Liver (tissue), 9 donors: ENCODE measurements around the gene FBXO10. TPM values are rescaled to one million over a fixed set of nuclear protein-coding genes. Genes with fewer than 3 reads are reported as not detected.

Experiments
- DNase-seq: peaks from one replicate; pipeline ENCODE4 v3.0.0-alpha.2; 2017; ENCODE audit warnings: low spot score
- H3K27ac ChIP-seq, 2 donors: one replicate each; pipeline ENCODE4 v1.7.0; 2013; ENCODE audit warnings: inconsistent platforms in 2 of 2, low read length in 2 of 2, control low read depth in 1 of 2, low read depth in 1 of 2, mild to moderate bottlenecking in 1 of 2
- H3K27me3 ChIP-seq, 4 donors: one replicate each; pipeline versions ENCODE4 v1.6.1 to v1.7.0; 2013; ENCODE audit warnings: low read length in 3 of 4, inconsistent platforms in 1 of 4, mild to moderate bottlenecking in 1 of 4, moderate library complexity in 1 of 4; ENCODE audit not compliant: control insufficient read depth in 4 of 4, insufficient read depth in 4 of 4
- H3K36me3 ChIP-seq, 4 donors: one replicate each; pipeline versions ENCODE4 v1.6.1 to v1.7.0; 2013; ENCODE audit warnings: low read length in 3 of 4, mild to moderate bottlenecking in 3 of 4, low read depth in 1 of 4, moderate library complexity in 1 of 4; ENCODE audit not compliant: control insufficient read depth in 4 of 4, insufficient read depth in 3 of 4
- H3K4me1 ChIP-seq, 4 donors: one replicate each; pipeline versions ENCODE4 v1.6.1 to v1.7.0; 2013; ENCODE audit warnings: low read length in 3 of 4, mild to moderate bottlenecking in 3 of 4, moderate library complexity in 1 of 4; ENCODE audit not compliant: control insufficient read depth in 4 of 4, insufficient read depth in 4 of 4
- H3K4me3 ChIP-seq, 3 donors: one replicate each; pipeline versions ENCODE4 v1.6.1 to v1.7.0; 2013; ENCODE audit warnings: low read length in 3 of 3, control low read depth in 1 of 3, low read depth in 1 of 3, mild to moderate bottlenecking in 1 of 3
- H3K9ac ChIP-seq, 2 donors: one replicate each; pipeline ENCODE4 v1.7.0; 2013; ENCODE audit warnings: low read length in 2 of 2, mild to moderate bottlenecking in 2 of 2, moderate library complexity in 2 of 2, control low read depth in 1 of 2, low read depth in 1 of 2
- H3K9me3 ChIP-seq, 4 donors: one replicate each; pipeline versions ENCODE4 v1.6.1 to v1.7.0; 2013; ENCODE audit warnings: low read length in 3 of 4; ENCODE audit not compliant: control insufficient read depth in 4 of 4
- EGR1 ChIP-seq, 2 donors: IDR thresholded peaks; 2 replicates each; pipeline ENCODE4 v1.6.1; 2016 to 2018; ENCODE audit warnings: antibody characterized with exemption in 2 of 2, low read depth in 2 of 2
- FOXA1 ChIP-seq: IDR thresholded peaks from 2 replicates; pipeline ENCODE4 v1.6.1; 2016; ENCODE audit warnings: antibody characterized with exemption
- FOXA2 ChIP-seq: IDR thresholded peaks from 2 replicates; pipeline ENCODE4 v1.6.1; 2016; ENCODE audit warnings: antibody characterized with exemption
- GABPA ChIP-seq, 2 donors: IDR thresholded peaks in 1 of 2; conservative IDR thresholded peaks in 1 of 2; 2 replicates each; pipeline ENCODE4 v1.6.1; 2016; ENCODE audit warnings: antibody characterized with exemption in 2 of 2, mild to moderate bottlenecking in 1 of 2, moderate library complexity in 1 of 2
- HNF4A ChIP-seq, 2 donors: conservative IDR thresholded peaks; 2 replicates each; pipeline ENCODE4 v1.6.1; 2016; ENCODE audit warnings: antibody characterized with exemption in 2 of 2, mild to moderate bottlenecking in 2 of 2
- HNF4G ChIP-seq: IDR thresholded peaks from 2 replicates; pipeline ENCODE4 v1.6.1; 2016; ENCODE audit warnings: antibody characterized with exemption
- JUND ChIP-seq, 2 donors: IDR thresholded peaks; 2 replicates each; pipeline ENCODE4 v1.6.1; 2016; ENCODE audit warnings: antibody characterized with exemption in 2 of 2
- NR2F2 ChIP-seq: IDR thresholded peaks from 2 replicates; pipeline ENCODE4 v1.6.1; 2016; ENCODE audit warnings: antibody characterized with exemption
- RAD21 ChIP-seq, 2 donors: IDR thresholded peaks; 2 replicates each; pipeline ENCODE4 v1.6.1; 2016; ENCODE audit warnings: antibody characterized with exemption in 2 of 2, mild to moderate bottlenecking in 2 of 2
- RXRA ChIP-seq, 2 donors: IDR thresholded peaks; 2 replicates each; pipeline ENCODE4 v1.6.1; 2017 to 2018; ENCODE audit warnings: antibody characterized with exemption in 2 of 2, mild to moderate bottlenecking in 1 of 2
- SP1 ChIP-seq: IDR thresholded peaks from 2 replicates; pipeline ENCODE4 v1.6.1; 2018; ENCODE audit warnings: antibody characterized with exemption, mild to moderate bottlenecking
- TAF1 ChIP-seq: conservative IDR thresholded peaks from 2 replicates; pipeline ENCODE4 v1.6.1; 2016; ENCODE audit warnings: antibody characterized with exemption, mild to moderate bottlenecking
- YY1 ChIP-seq: IDR thresholded peaks from 2 replicates; pipeline ENCODE4 v1.6.1; 2016; ENCODE audit warnings: antibody characterized with exemption, mild to moderate bottlenecking
- WGBS: extraction: QIAGEN DNeasy Blood & Tissue Kit; methylation state at CpG from one replicate; pipeline ENCODE4 v1.1.7; 2013; 5-methylcytosine and 5-hydroxymethylcytosine counted together
- polyA plus RNA-seq, 2 donors: library from polyadenylated mRNA; stranded (reverse) in 1 of 2; unstranded in 1 of 2; fragments of 200-250 nt in 1 of 2; fragments of >200 nt in 1 of 2; fragmentation: Nextera tagmentation in 1 of 2; extraction: Ambion mirVana in 1 of 2; gene quantifications; one replicate each; pipeline versions ENCODE4 v1.2.1 to v1.2.3, GENCODE V29; 2013 to 2015
- total RNA-seq, 2 donors: library from RNA; depleted of rRNA; stranded (reverse); fragments of >200 nt; gene quantifications; one replicate each; pipeline ENCODE4 v1.2.3, GENCODE V29; 2014
- TF ChIP-seq, protein P1 (sequence below): IDR thresholded peaks from 2 replicates; pipeline ENCODE4 v1.6.1; 2016; ENCODE audit warnings: antibody characterized with exemption, mild to moderate bottlenecking
- TF ChIP-seq, protein P2 (sequence below): IDR thresholded peaks from 2 replicates; pipeline ENCODE4 v1.6.1; 2016; ENCODE audit warnings: antibody characterized with exemption
- TF ChIP-seq, protein P3 (sequence below): IDR thresholded peaks from 2 replicates; pipeline ENCODE4 v1.6.1; 2016; ENCODE audit warnings: antibody characterized with exemption
- TF ChIP-seq, protein P4 (sequence below): fragments of 150-350 bp; IDR thresholded peaks from 2 replicates; pipeline ENCODE4 v1.5.1; 2017; ENCODE audit warnings: improper control_type of control experiment, low read depth, low read length; ENCODE audit not compliant: missing input control
- TF ChIP-seq, protein P5 (sequence below): IDR thresholded peaks from 2 replicates; pipeline ENCODE4 v1.6.1; 2016; ENCODE audit warnings: antibody characterized with exemption
- donor health status: healthy.
- donor health status: healthy.
- donor health status: healthy.
- donor health status: healthy.
- donor health status: healthy.

The FBXO10 gene
- total and polyA plus RNA-seq, 4 donors, result 1.3 to 5.5 (median 4.1) TPM

DNA sequence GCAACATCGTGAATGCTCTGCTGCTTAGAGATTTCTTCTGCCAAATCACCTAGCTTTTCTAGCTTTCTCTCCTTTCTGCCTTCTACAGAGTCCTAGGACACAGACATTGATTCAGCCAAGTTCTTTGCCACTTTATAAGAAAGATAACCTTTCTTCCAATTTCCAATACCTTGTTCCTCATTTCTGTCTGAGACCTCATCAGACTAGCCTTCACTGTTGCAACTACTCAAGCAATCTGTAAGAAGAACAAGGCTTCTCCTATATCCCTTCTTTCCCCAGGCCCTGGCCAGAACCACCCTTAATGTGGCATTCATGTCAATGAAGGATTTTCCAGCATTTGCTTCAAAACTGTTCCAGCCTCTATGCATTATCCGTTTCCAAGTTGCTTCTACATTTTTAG is 24.3 kb downstream of the FBXO10 start:
- Histone ChIP-seq H3K9me3 (no peaks in the 10 kb centered on the region), H3K27me3 (no peaks in the 10 kb centered on the region), H3K4me3 (no peak overlapping the region), H3K27ac (no peak overlapping the region), H3K4me1 (no peaks in the 10 kb centered on the region), H3K9ac (no peak overlapping the region), H3K36me3 (no peaks in the 10 kb centered on the region)
- no peak for DNase-seq
- WGBS, result 97% methylated on average over 2 of the region's 2 CpGs
- no peak for TF ChIP-seq NR2F2
- TF ChIP-seq GABPA (IDR thresholded peaks at IDR 0.05 in 1 of 2, conservative IDR thresholded peaks at IDR 0.05 in 1 of 2), result no peak
- TF ChIP-seq RXRA (IDR thresholded peaks at IDR 0.05), result no peak
- TF ChIP-seq HNF4A (conservative IDR thresholded peaks at IDR 0.05), result no peak
- TF ChIP-seq, protein P1, sequence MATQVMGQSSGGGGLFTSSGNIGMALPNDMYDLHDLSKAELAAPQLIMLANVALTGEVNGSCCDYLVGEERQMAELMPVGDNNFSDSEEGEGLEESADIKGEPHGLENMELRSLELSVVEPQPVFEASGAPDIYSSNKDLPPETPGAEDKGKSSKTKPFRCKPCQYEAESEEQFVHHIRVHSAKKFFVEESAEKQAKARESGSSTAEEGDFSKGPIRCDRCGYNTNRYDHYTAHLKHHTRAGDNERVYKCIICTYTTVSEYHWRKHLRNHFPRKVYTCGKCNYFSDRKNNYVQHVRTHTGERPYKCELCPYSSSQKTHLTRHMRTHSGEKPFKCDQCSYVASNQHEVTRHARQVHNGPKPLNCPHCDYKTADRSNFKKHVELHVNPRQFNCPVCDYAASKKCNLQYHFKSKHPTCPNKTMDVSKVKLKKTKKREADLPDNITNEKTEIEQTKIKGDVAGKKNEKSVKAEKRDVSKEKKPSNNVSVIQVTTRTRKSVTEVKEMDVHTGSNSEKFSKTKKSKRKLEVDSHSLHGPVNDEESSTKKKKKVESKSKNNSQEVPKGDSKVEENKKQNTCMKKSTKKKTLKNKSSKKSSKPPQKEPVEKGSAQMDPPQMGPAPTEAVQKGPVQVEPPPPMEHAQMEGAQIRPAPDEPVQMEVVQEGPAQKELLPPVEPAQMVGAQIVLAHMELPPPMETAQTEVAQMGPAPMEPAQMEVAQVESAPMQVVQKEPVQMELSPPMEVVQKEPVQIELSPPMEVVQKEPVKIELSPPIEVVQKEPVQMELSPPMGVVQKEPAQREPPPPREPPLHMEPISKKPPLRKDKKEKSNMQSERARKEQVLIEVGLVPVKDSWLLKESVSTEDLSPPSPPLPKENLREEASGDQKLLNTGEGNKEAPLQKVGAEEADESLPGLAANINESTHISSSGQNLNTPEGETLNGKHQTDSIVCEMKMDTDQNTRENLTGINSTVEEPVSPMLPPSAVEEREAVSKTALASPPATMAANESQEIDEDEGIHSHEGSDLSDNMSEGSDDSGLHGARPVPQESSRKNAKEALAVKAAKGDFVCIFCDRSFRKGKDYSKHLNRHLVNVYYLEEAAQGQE, result no peak
- no peak for TF ChIP-seq JUND (IDR thresholded peaks at IDR 0.05)
- TF ChIP-seq SP1, result no peak
- no peak for TF ChIP-seq FOXA1
- no peak for TF ChIP-seq EGR1 (IDR thresholded peaks at IDR 0.05; ENCODE audit: low read depth in 2 of 2)
- no peak for TF ChIP-seq HNF4G
- TF ChIP-seq YY1, result no peak
- TF ChIP-seq RAD21 (IDR thresholded peaks at IDR 0.05), result no peak
- TF ChIP-seq FOXA2, result no peak
- TF ChIP-seq, protein P2, sequence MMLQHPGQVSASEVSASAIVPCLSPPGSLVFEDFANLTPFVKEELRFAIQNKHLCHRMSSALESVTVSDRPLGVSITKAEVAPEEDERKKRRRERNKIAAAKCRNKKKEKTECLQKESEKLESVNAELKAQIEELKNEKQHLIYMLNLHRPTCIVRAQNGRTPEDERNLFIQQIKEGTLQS, result no peak
- TF ChIP-seq, protein P3, sequence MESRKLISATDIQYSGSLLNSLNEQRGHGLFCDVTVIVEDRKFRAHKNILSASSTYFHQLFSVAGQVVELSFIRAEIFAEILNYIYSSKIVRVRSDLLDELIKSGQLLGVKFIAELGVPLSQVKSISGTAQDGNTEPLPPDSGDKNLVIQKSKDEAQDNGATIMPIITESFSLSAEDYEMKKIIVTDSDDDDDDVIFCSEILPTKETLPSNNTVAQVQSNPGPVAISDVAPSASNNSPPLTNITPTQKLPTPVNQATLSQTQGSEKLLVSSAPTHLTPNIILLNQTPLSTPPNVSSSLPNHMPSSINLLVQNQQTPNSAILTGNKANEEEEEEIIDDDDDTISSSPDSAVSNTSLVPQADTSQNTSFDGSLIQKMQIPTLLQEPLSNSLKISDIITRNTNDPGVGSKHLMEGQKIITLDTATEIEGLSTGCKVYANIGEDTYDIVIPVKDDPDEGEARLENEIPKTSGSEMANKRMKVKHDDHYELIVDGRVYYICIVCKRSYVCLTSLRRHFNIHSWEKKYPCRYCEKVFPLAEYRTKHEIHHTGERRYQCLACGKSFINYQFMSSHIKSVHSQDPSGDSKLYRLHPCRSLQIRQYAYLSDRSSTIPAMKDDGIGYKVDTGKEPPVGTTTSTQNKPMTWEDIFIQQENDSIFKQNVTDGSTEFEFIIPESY, result no peak
- TF ChIP-seq, protein P4, sequence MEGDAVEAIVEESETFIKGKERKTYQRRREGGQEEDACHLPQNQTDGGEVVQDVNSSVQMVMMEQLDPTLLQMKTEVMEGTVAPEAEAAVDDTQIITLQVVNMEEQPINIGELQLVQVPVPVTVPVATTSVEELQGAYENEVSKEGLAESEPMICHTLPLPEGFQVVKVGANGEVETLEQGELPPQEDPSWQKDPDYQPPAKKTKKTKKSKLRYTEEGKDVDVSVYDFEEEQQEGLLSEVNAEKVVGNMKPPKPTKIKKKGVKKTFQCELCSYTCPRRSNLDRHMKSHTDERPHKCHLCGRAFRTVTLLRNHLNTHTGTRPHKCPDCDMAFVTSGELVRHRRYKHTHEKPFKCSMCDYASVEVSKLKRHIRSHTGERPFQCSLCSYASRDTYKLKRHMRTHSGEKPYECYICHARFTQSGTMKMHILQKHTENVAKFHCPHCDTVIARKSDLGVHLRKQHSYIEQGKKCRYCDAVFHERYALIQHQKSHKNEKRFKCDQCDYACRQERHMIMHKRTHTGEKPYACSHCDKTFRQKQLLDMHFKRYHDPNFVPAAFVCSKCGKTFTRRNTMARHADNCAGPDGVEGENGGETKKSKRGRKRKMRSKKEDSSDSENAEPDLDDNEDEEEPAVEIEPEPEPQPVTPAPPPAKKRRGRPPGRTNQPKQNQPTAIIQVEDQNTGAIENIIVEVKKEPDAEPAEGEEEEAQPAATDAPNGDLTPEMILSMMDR, result no peak
- no peak for TF ChIP-seq TAF1
- TF ChIP-seq, protein P5, sequence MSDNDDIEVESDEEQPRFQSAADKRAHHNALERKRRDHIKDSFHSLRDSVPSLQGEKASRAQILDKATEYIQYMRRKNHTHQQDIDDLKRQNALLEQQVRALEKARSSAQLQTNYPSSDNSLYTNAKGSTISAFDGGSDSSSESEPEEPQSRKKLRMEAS, result no peak
